Measurements from ENCODE around the gene FRMD8. TPM values are rescaled to one million over a fixed set of nuclear protein-coding genes. Genes with fewer than 3 reads are reported as not detected.

The FRMD8 gene
- polyA plus RNA-seq, 3 donors, result 33.7 to 41.2 (median 35.4) TPM

DNA sequence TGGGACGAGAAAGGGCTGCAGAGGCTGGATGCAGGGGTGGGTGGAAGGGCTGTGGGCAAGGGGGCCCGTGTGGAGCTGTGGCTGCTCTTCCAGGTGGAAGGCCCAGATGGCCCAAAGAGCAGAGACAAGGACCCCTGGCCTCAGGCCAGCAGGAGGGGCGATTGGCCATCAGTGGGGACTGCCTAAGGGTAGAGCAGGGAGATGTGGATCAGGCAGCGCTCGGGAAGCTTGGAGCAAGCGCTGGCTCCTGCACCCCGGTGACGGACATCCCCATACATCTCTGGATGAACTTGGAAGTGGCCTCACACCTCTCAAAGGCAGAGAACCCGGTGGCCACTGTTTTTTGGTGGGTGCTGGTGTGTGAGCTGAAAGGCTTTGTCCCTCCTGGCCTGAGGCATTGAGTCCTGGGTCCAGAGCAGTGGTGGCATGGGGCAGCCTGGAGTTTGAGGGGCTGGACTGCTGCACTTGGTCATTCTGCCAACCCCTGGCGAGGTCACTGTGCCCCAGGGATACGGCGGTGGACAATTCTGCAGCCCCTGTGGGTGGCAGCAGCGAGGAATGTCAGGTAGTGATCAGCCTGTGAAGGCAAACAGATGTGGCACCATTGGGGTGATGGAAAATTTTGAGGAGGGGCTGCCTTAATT, 5.9 kb downstream of the FRMD8 start:
- Histone ChIP-seq H4K20me1 (ENCODE audit: insufficient read depth, low read length) (peaks cover 72% of the 10 kb centered on the region), H3K79me2 (ENCODE audit: insufficient read depth, low read length) (peaks cover 50% of the 10 kb centered on the region), H3K9ac (ENCODE audit: insufficient read depth, low read length, poor library complexity, severe bottlenecking) (no peak overlapping the region), H3K36me3 (replicated peaks in 1 of 2; ENCODE audit: control insufficient read depth in 1 of 2, insufficient read depth in 2 of 2, low read length in 2 of 2) (peaks cover 66 to 88% of the 10 kb centered on the region in 2 donors), H3K27ac (ENCODE audit: low read depth in 1 of 2, low read length in 2 of 2) (no peak overlapping the region), H2AFZ (ENCODE audit: insufficient read depth, low read depth, low read length, poor library complexity, severe bottlenecking) (no peak overlapping the region), H3K27me3 (ENCODE audit: control insufficient read depth in 2 of 2, insufficient read depth in 2 of 2, low read length in 2 of 2) (no peaks in the 10 kb centered on the region), H3K4me3 (replicated peaks in 1 of 3; ENCODE audit: low read depth in 2 of 3, low read length in 3 of 3) (no peak overlapping the region), H3K4me2 (replicated peaks; ENCODE audit: extremely low read depth, low read length, poor library complexity, severe bottlenecking) (no peak overlapping the region), H3K9me3 (replicated peaks in 1 of 2; ENCODE audit: control insufficient read depth in 1 of 2, insufficient read depth in 1 of 2, low read length in 2 of 2) (no peaks in the 10 kb centered on the region), H3K4me1 (ENCODE audit: control insufficient read depth in 1 of 2, insufficient read depth in 2 of 2, low read length in 2 of 2) (peaks cover 15 to 24% of the 10 kb centered on the region in 2 donors)
- Mint-ChIP-seq H3K4me3 (no peak overlapping the region), H3K27ac (peak overlapping the region in 1 of 7 donors; percentile 21), H3K9me3 (no peaks in the 10 kb centered on the region), H3K27me3 (ENCODE audit: low read depth in 3 of 3) (no peaks in the 10 kb centered on the region), H3K36me3 (peaks cover 43 to 87% of the 10 kb centered on the region in 2 donors), H3K4me1 (peaks cover 29% of the 10 kb centered on the region)
- intact Hi-C loops (cut with micrococcal nuclease), result no loop called here
- 84% methylated on average over 8 of the region's 13 CpGs for WGBS (ENCODE audit: insufficient coverage)
- TF ChIP-seq, protein P1, sequence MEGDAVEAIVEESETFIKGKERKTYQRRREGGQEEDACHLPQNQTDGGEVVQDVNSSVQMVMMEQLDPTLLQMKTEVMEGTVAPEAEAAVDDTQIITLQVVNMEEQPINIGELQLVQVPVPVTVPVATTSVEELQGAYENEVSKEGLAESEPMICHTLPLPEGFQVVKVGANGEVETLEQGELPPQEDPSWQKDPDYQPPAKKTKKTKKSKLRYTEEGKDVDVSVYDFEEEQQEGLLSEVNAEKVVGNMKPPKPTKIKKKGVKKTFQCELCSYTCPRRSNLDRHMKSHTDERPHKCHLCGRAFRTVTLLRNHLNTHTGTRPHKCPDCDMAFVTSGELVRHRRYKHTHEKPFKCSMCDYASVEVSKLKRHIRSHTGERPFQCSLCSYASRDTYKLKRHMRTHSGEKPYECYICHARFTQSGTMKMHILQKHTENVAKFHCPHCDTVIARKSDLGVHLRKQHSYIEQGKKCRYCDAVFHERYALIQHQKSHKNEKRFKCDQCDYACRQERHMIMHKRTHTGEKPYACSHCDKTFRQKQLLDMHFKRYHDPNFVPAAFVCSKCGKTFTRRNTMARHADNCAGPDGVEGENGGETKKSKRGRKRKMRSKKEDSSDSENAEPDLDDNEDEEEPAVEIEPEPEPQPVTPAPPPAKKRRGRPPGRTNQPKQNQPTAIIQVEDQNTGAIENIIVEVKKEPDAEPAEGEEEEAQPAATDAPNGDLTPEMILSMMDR (IDR thresholded peaks at IDR 0.05), result no peak
- no peak for DNase-seq

- no peak for DNase-seq
- intact Hi-C loops (cut with micrococcal nuclease), result no loop called here
- Histone ChIP-seq H3K27me3 (ENCODE audit: control insufficient read depth in 2 of 2, insufficient read depth in 2 of 2, low read length in 2 of 2) (no peaks in the 10 kb centered on the region), H4K20me1 (ENCODE audit: insufficient read depth, low read length) (peaks cover 75% of the 10 kb centered on the region), H3K9me3 (replicated peaks in 1 of 2; ENCODE audit: control insufficient read depth in 1 of 2, insufficient read depth in 1 of 2, low read length in 2 of 2) (no peaks in the 10 kb centered on the region), H3K4me3 (replicated peaks in 1 of 3; ENCODE audit: low read depth in 2 of 3, low read length in 3 of 3) (no peak overlapping the region), H2AFZ (ENCODE audit: insufficient read depth, low read depth, low read length, poor library complexity, severe bottlenecking) (no peak overlapping the region), H3K4me1 (ENCODE audit: control insufficient read depth in 1 of 2, insufficient read depth in 2 of 2, low read length in 2 of 2) (peaks cover 9 to 18% of the 10 kb centered on the region in 2 donors), H3K9ac (ENCODE audit: insufficient read depth, low read length, poor library complexity, severe bottlenecking) (no peak overlapping the region), H3K27ac (ENCODE audit: low read depth in 1 of 2, low read length in 2 of 2) (no peak overlapping the region), H3K79me2 (ENCODE audit: insufficient read depth, low read length) (peaks cover 44% of the 10 kb centered on the region), H3K36me3 (replicated peaks in 1 of 2; ENCODE audit: control insufficient read depth in 1 of 2, insufficient read depth in 2 of 2, low read length in 2 of 2) (peaks cover 70 to 94% of the 10 kb centered on the region in 2 donors), H3K4me2 (replicated peaks; ENCODE audit: extremely low read depth, low read length, poor library complexity, severe bottlenecking) (no peak overlapping the region)
- peaks cover 46 to 92% of the 10 kb centered on the region in 2 donors for H3K36me3 Mint-ChIP-seq
- H3K4me3 Mint-ChIP-seq, result no peak overlapping the region
- peaks cover 25% of the 10 kb centered on the region for H3K4me1 Mint-ChIP-seq
- no peaks in the 10 kb centered on the region for H3K9me3 Mint-ChIP-seq
- H3K27ac Mint-ChIP-seq, result no peak overlapping the region
- no peaks in the 10 kb centered on the region for H3K27me3 Mint-ChIP-seq (ENCODE audit: low read depth in 3 of 3)
- TF ChIP-seq, protein P1 (IDR thresholded peaks at IDR 0.05), result no peak
- WGBS (ENCODE audit: insufficient coverage), result 93% methylated on average over 5 of the region's 5 CpGs
These were observed 6.5 kb downstream of the FRMD8 start for GRCh38 chr11:65392899-65393298.

All from CD14-positive monocyte (primary cell).